Activated gamma-delta T cell treated with anti-CD3 and anti-CD28 coated beads, Interleukin-2, amount 50 U/mL, for 16 hours (primary cell): ENCODE measurements around the gene RNF7.
A peak's percentile ranks its signal among the peaks of the same experiment; 100 is the strongest.
"Not testable (repeated sequence)": the region's sequence is repeated elsewhere in the genome, so short reads cannot be mapped to it uniquely, and the experiment has no call there.

Source experiments
- DNase-seq: peaks from one replicate; pipeline ENCODE4 v3.0.0-alpha.2; 2020; ENCODE audit warnings: low read depth

Gene RNF7

DNA sequence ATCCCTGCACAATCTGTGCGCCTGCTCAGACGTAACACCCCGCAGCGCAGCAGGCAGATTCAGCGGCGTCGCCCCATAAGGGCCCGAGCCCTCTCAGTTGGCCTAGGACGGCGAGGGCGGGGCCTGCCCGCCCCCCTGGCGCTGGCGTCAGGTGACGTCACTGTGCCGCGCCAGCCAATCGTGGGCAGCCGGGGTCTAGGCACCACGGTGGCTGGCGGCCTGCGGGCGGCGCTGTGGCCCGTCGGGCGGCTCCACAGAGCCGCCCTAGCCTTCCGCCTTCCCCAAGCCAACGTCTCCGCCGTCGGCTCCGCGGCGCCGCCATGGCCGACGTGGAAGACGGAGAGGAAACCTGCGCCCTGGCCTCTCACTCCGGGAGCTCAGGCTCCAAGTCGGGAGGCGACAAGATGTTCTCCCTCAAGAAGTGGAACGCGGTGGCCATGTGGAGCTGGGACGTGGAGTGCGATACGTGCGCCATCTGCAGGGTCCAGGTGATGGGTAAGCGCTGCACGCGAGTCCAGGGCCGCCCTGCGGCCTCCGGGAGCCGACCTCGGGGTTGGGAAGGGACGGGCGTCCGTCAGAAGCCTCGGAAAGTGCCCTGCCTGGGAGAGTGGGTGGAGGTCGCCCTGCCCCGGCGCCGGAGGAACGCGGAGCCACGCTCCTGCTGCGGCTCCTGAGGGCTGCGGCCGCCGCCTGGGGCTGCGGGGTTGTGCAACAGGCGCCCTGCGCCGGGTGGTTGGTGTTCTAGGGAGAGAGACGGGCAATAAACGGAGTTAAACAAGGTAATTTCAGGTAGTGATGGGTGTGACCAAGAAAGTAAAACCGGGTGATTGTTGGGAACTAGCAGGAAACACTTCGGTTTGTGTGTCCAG, at the start of gene RNF7:
RNF7 (plus strand) TSS at position 277 of the 869 bp plus-strand sequence; CDS start at position 321, 44 bp downstream.
- DNase-seq: peak; percentile 94

DNA sequence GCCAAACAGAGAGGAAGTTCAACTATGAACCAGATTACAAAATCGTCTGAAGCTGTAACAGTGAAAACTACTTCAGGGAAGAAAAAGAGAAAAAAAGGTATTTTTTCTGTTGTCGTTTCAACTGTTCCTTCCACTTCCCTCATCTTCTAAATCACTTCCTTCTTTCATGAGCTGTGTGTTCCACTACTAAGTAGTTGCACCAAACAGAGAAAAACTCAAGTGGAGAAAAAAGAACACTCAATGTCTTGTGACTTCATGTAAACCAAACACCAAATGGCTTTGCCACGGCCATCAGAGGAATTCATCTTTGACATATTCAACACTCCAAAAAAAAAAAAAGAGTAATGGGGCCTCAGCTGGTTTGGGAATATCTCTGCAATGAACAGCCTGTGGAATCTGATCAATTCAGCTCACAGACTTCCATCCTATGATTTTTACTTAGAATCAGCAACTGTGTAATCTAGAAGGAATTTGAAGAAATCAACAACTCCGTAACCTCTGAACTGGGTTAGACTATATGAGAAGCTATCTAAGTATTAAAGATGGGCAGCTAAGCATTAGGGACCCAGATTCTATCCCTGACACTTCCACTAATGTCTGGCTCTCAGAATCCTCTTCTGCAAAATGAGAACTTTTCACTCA, 47.5 kb upstream of the RNF7 start:
- DNase-seq: no peak

DNA sequence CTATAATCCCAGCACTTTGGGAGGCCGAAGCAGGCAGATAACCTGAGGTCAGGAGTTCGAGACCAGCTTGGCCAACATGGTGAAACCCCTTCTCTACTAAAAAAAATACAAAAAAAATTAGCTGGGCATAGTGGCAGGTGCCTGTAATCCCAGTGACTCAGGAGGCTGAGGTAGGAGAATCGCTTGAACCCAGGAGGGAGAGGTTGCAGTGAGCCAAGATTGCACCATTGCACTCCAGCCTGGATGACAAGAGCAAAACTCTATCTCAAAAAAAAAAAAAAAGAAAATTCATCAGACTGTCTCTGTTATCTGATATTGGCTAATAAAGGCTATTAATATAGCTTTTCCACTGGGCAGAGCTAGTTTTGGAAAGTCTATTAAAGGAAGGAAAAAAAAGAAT, 46.6 kb upstream of the RNF7 start:
- not testable (repeated sequence) for DNase-seq

DNA sequence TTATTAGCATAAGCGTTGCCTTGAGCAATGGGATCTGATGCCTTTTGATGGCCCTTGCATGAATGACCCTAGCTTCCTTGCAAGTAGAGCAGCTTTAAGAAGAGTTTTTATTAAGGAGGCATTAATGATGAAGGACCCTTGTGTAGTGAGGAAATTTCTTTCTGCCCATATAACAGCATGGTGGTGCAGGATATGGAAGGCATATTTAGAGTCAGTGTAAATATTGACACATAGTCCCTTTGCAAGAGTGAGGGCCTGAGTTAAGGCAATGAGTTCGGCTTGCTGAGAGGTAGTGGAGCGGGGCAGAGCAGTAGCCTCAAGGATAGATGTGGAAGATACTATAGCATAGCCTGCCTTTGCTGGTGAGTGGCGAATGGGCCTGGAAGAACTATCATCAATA, 45.1 kb upstream of the RNF7 start:
- DNase-seq: not testable (repeated sequence)

DNA sequence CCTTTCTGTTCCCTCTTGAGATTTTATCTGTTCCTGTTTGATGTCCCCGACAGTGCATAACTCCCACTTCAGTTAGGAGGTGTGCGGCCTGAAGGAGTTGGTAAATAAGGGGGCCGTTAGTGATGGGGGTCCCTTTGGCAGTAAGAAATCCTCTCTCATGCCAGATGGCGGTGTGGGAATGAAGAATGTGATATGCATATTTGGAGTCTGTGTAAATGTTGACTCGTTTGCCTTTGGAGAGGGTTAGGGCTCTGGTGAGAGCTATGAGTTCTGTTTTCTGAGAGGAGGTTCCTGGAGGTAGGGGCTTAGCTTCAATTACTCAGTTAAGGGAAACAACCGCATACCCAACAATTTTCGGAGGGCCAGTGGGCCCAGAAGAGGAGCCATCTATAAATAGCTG, 38.8 kb upstream of the RNF7 start:
- DNase-seq: no peak

DNA sequence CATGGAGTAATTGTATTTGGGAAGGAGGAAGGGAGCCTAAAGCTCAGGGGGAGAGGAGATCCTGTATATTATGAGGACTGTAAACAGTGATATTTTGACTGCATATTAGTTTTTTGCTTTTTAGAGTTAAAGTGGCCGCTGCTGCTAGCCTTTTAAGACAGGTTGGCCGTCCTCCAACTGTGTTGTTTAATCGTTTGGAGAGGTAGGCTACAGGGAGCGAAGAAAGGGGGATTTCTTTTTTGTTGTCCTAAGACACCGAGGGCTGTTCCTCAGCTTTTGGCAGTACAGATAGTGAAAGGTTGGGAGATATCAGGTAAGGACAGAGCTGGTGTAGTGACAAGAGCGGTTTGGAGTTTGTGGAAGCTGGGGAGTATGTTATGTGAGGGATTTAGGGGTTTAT, 38.2 kb upstream of the RNF7 start:
- DNase-seq: no peak

DNA sequence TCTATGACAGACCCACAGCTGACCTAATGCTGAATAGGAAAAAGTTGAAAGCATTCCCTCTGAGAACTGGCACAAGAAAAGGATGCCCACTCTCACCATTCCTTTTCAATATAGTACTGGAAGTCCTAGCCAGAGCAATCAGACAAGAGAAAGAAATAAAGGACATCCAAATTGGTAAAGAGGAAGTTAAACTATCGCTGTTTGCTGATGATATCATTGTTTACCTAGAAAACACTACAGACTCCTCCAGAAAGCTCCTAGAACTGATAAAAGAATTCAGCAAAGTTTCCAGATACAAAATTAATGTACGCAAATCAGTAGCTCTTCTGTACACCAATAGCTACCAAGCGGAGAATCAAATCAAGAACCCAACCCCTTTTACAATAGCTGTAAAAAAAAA, 34.7 kb upstream of the RNF7 start:
- DNase-seq: not testable (repeated sequence)

DNA sequence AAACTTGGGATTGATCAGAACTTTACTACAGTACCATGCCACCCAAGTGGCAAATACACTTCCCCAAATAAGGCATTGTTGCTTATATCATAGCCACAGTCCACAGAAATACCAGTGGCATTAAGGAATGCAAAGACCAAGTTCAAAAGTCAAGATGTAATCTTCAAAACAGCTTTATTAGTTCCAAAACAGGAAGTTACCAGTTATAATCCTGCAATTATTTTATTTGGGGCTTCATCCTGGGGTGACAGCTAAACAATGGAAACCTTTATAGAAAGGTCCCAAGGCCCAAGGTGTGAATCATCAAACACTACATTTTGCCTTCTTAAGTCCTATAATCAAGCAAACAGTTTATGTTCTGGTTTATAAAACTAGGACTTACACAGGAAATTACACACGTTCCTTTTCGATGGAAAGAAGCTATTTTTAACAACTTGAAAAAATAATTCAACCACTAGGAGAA, 30.3 kb upstream of the RNF7 start:
- no peak for DNase-seq

DNA sequence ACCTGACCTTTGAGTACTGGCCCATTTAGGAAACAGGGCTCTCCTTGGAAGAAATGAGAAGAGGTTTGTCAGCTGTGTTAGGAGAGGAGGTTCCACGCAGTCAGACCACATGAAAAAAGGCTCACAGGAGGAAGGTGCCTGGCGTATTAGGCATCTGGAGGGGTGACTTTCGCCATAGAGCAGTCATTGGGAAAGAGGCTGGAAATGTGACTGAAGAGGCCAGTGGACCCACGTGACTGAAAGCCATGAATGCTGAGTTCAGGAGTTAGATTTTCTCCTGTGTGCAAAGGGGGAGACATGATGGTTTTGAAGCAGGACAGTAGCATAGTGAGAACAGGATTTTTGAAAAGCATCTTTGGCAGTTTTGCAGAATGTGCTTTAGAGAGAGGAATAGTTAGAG, 29.7 kb upstream of the RNF7 start:
- no peak for DNase-seq

DNA sequence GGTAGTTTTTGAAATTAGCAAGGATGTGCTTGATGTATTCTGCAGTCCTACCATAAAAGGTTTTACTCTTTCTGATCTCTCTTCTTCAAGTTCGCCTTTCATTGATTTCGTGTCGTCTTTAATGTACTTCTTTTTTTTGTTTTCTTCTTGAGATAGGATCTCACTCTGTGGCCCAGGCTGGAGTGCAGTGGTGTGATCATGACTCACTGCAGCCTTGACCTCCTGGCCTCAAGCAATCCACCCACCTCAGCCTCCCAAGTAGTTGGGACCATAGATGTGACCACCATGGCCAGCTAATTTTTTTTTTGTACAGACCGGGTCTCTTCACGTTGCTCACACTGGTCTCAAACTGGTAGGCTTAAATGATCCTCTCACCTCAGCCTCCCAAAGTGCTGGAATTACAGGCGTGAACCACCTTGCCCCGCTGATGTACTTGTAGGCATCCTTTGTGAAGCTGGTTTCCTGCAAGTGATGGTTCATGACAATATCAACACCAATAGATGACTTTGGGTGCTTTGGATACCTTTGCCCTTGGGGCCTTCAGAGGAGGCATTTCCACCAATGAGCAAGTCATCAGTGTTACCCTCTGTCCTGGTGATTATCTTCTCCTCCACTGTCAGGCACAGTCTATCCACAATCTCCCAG, 28.9 kb upstream of the RNF7 start:
- DNase-seq: no peak

DNA sequence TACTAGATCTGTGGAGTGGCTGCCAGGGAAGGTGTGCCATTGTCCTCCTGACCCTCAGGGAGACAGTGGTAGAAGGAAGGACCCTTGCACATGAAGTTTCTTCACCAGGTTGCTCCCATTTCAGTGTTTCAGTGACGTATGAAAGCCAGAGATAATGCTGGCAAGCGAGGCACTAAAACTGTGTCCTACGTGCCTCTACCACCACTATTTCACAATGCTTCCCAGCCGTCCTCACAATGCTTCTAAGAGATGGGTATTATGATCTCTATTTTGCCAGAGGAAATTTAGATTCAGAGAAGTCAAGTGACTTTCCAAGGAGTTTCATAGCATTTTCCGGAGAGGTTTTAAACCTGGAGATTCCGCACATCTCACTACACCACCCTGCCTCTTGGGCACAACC, 28.0 kb upstream of the RNF7 start:
- no peak for DNase-seq

DNA sequence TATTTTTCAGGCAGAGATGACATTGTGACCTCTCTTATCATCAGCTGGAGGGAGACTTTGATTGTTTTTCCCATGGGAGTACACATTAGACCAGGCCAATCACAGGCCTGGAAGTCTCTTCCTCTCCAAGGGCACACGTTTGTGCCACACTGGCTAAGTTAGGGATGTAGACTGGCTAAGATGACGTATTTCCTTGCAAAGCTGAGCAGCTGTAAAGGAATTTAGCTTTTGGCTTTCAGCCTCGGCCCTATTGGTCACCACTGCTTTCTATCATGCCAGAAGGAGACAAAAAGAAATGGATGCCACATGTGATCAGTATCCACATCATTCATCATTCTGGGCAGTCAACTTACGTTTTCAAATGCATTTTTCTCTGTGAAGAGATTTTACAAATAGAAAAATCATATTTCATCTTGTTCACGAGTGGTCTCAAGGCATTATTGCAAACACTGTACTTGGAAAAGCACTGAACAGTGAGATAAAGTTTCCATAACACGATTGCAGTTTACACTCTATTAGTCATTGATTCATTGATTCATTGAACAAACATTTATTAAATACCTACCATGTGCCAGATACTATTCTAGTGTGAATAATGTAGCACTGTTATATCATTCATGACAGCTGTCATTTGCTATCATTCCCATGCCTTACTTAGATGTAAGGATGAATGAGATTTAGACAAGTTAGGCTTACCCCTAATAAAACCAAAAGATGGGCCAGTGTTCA, 27.0 kb upstream of the RNF7 start:
- no peak for DNase-seq

DNA sequence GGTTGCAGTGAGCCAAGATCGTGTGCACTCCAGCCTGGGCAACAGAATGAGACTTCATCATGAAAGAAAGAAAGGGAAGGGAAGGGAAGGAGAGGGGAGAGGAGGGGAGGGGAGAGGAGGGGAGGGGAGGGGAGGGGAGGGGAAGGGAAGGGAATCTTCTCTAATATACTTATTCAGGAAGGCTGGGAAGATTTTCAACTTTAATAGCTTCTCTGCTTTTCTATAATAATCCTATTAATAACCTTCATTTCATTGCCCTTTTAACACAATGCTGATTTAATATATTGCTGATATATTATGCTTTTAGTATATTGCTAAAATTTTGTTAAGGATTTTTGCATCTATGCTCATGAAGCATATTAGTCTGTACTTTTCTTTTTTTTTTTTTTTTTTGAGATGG, 23.4 kb upstream of the RNF7 start:
- no peak for DNase-seq

DNA sequence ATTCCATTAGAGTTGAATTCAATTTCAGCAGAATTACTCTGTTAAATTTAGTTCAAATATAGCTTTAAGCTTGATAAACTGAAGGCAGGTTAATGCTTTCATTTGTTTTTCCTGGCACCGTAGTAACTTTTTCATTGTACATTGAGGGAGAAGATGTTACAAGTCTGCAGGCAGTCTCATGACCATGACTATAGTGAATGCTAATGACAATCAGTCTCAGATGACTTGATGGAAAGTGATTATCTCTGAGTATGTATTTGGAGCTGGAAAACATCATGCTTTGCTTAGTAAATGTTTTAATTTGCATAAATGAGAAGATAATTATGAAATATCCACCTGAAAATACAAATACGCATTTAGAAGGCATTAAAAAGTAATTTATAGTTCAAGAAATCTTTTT, 16.0 kb upstream of the RNF7 start:
- no peak for DNase-seq

DNA sequence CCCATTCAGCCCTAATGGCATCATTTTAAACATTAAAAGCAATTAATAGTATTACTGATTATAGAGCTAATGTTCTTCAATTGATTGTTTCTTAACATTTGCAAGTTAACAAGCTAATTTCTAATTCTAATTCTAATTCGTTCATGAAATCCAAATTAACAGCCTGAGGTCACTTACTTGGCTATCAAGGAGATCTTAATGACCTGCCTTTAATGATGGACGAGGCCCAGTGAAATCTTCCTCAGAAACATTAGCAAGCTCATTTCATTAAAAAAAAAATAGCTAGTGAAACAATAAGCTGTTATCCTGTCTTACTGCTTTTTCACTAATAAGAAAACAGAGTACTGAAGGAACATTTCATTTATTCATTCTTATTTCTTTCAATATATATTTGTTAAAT, 15.4 kb upstream of the RNF7 start:
- no peak for DNase-seq

DNA sequence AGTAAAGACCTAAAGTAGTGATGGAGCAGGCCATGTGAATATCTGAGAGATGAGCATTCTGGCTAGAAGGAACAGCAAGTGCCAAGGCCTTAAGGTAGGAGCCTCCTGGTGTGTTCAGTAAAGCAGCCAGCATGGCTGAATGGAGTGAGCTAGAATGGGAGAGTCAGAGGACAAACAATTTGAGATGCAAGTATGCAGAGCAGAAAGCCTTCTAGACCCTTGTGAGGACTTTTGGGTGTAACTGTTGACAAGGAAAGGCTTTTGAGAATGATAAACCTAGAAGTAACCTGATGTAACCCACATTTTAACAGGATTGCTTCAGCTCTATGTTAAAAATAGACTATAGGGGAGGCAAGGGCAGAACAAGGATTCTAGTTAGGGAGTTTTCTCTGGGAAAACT, 14.8 kb upstream of the RNF7 start:
- DNase-seq: no peak

DNA sequence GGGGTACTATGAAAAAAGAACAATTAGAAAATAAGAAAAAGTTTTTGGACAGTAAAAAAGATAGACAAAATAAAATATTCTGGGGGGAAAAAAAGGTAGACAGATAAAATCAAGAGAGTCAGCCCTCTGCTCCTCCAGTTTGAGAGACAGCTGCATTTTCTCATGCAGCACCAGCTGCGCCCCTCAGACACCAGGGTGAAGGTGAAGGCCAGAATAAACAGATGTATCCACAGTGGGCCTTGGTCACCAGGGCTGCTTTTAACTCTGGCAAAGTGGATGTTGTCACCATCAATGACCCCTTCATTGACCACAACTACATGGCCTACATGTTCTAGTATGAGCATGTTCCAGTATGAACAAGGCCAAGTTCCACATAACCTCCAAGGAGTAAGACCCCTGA, 13.9 kb upstream of the RNF7 start:
- no peak for DNase-seq

DNA sequence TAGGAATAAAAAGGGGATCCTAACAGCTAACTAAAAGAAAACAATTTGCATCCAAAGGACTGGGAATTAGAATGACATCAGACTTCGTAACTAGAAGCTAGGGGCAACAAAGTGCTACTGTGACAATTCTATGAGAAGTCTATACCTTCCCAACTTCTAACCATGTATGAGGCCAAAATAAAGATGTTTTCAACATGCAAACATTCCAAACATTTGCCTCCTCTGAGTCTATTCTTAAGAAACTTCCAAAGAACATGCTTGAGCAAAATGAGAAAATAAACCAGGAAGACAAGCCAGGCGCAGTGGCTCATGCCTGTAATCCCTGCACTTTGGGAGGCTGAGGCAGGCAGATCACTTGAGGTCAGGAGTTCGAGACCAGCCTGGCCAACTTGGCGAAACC, 13.1 kb upstream of the RNF7 start:
- no peak for DNase-seq

DNA sequence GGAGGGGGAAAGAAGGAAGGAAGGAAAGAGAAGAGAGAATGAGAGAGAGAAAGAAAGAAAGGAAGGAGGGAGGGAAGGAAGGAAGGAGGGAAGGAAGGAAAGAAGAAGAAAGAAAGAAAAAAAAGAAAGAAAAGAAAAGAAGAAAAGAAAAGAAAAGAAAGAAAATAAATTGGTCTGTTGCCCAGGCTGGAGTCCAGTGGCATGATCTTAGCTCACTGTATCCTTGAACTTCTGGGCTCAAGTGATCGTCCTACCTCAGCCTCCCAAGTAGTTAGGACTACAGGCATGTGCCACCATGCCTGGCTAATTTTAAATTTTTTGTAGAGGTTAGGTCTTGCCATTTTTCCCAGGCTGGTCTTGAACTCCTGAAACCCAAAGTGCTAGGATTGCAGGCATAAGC, 11.6 kb upstream of the RNF7 start:
- DNase-seq: no peak

DNA sequence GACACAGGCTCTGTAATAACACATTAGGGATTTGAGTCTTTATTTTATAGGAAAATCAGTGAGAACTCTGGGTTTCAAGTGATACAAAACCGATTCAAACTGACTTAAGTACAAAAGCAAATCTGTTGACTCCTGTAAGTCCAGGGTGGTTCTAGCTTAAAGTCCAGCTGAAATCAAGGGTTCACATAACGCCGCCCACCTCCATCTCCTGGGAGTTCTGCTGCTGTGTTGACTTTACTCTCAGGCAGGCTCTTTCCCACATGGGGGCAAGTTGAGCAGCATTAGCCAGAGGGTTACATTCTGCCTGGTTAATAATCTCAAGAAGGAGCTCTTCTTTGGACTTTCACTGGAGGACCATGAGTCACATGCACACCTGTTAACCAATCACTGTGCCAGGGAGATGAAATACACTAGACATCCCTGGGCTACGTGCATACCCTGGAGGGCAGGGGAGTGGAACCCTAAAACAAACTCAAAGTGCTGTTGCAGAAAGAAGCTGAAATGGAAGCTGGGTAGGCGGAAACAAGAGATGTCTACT, 9.7 kb upstream of the RNF7 start:
- no peak for DNase-seq

DNA sequence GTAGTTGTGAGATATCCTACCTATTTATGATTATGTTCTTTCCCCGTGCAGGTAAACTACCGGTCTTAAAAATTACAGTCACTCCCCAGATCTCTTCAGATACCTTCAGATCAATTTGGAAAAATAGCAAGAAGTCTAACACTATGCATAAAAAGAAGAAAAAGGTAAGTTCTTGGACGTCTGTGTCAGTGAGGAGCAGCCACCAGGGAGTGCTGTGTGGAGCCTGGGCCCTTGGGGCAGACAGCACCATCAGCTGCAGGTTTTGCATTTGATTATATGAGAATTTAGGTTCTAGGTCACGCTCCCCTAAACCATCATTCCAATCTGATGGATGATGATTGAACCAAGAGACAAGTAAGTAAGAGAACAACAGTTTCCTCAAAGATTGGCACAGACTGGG, 8.9 kb upstream of the RNF7 start:
- no peak for DNase-seq

DNA sequence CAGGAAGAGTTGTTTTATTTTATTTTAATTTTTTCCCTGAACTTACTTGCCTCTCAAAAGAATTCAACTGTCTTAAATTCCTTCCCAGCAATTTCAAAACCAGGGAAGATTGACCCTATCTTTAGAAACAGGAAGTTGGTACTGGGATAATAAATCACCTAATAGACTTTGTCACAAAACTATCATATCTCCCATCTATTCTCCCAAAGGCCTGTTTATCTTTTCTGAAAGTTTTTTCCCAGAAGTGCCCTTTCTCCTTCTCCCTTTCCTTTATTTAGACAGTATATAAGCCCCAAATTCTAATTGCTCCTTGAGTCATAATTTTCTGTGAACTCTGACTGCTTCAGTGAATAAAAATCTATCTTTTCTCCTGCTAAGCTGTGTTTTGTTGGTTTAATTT, 2.9 kb upstream of the RNF7 start:
- DNase-seq: no peak
